Activated CD8-positive, alpha-beta memory T cell treated with anti-CD3 and anti-CD28 coated beads for 4 hours (primary cell): ENCODE measurements around the gene MLXIPL.
"Not testable (repeated sequence)": the region's sequence is repeated elsewhere in the genome, so short reads cannot be mapped to it uniquely, and the experiment has no call there.

Experiments used
- DNase-seq, 2 donors: peaks; one replicate each; pipeline ENCODE4 v3.0.0-alpha.2; 2020; ENCODE audit warnings: low read depth in 2 of 2

The MLXIPL gene

GRCh38 chr7:73614937-73615336, 9.4 kb downstream of the MLXIPL start:
- not testable (repeated sequence) for DNase-seq

- no peak for DNase-seq
Observed at GRCh38 chr7:73613954-73614735, 10.2 kb downstream of the MLXIPL start.

- no peak for DNase-seq
Observed at GRCh38 chr7:73612598-73613269, 11.6 kb downstream of the MLXIPL start.

GRCh38 chr7:73611017-73611555, 13.2 kb downstream of the MLXIPL start:
- no peak for DNase-seq

GRCh38 chr7:73610105-73610504, 14.2 kb downstream of the MLXIPL start:
- DNase-seq = no peak

- not testable (repeated sequence) for DNase-seq
Observed at GRCh38 chr7:73607692-73607983, 16.7 kb downstream of the MLXIPL start.

GRCh38 chr7:73606801-73607691, 17.3 kb downstream of the MLXIPL start:
- DNase-seq = peak; percentile 32 to 39

GRCh38 chr7:73605601-73606220, 18.6 kb downstream of the MLXIPL start:
- DNase-seq = no peak

GRCh38 chr7:73602721-73603651, 21.3 kb downstream of the MLXIPL start:
- no peak for DNase-seq

GRCh38 chr7:73599916-73600315, 24.4 kb downstream of the MLXIPL start:
- DNase-seq = no peak

GRCh38 chr7:73599151-73599882, 25.0 kb downstream of the MLXIPL start:
- no peak for DNase-seq

- DNase-seq = no peak
Observed at GRCh38 chr7:73597978-73598782, 26.1 kb downstream of the MLXIPL start.

- DNase-seq = no peak
Observed at GRCh38 chr7:73596191-73597065, 27.9 kb downstream of the MLXIPL start.

GRCh38 chr7:73595358-73595757, 29.0 kb downstream of the MLXIPL start:
- DNase-seq = no peak

- no peak for DNase-seq
Observed at GRCh38 chr7:73593207-73594045, 30.9 kb downstream of the MLXIPL start.

- no peak for DNase-seq
Observed at GRCh38 chr7:73586911-73587310, 37.4 kb downstream of the MLXIPL start.

GRCh38 chr7:73585196-73585595, 39.1 kb downstream of the MLXIPL start:
- no peak for DNase-seq
